GM20000 (cell line): Measurements from ENCODE around the gene TP63.

Experiments
- DNase-seq: peaks from one replicate; pipeline ENCODE4 v3.0.0; 2012; ENCODE audit warnings: low spot score
- CTCF ChIP-seq: IDR thresholded peaks from 2 replicates; pipeline ENCODE4 v1.5.1; 2012; ENCODE audit warnings: mild to moderate bottlenecking, control low read depth; ENCODE audit errors: extremely low read depth, missing control alignments

Gene TP63

GRCh38 chr3:189708375-189708774 is 77.2 kb downstream of the TP63 start:
- DNase-seq = no peak
- TF ChIP-seq CTCF = no peak

- DNase-seq = peak; percentile 14
- no peak for TF ChIP-seq CTCF
Observed at GRCh38 chr3:189710620-189711402, 79.6 kb downstream of the TP63 start.

GRCh38 chr3:189712906-189713483 is 81.8 kb downstream of the TP63 start:
- TF ChIP-seq CTCF = no peak
- no peak for DNase-seq

- DNase-seq = no peak
- no peak for TF ChIP-seq CTCF
Observed at GRCh38 chr3:189714991-189715961, 84.1 kb downstream of the TP63 start.

- no peak for TF ChIP-seq CTCF
- no peak for DNase-seq
Observed at GRCh38 chr3:189718215-189718614, 87.0 kb downstream of the TP63 start.

GRCh38 chr3:189720736-189721417 is 89.7 kb downstream of the TP63 start:
- DNase-seq = no peak
- no peak for TF ChIP-seq CTCF
